B cell (primary cell): ENCODE results near the gene ZDHHC1.

ENCODE experiments used
- CTCF ChIP-seq: fragments of 200-600 bp; IDR thresholded peaks from one replicate; pipeline ENCODE4 v1.8.0; 2022; ENCODE audit warnings: antibody characterized with exemption, mild to moderate bottlenecking
- EZH2 ChIP-seq: IDR thresholded peaks from 2 replicates; pipeline ENCODE4 v1.6.1; 2012; ENCODE audit warnings: borderline replicate concordance, low read depth, mild to moderate bottlenecking, moderate library complexity, low read length; ENCODE audit not compliant: insufficient read depth, poor library complexity, severe bottlenecking

DNA sequence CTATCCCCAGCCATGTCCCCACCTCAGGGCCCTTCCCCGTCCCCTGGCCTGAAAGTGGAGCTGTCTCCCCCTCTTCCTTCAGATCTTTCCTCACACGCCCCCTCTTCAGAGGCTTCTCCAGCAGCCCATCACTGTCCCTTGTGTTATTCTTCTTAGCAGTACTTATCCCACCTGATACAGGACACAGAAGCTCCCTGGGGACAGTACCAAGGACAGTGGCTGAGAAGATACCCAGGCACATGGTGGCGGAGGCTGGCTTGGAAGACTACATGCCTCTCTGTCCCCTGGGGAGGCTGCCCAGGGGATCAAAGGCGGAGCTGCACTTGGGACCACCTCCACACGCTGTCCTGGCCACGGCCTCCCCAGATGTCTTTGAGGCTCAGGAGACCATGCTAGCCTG lies 38.6 kb upstream of the ZDHHC1 start:
- TF ChIP-seq CTCF (no peak), EZH2 (no peak)
